ENCODE results near the gene NT5C2.
A peak's percentile ranks its signal among the peaks of the same experiment; 100 is the strongest.

The NT5C2 gene

GRCh38 chr10:103066141-103067098, 126.7 kb downstream of the NT5C2 start:
- DNase-seq (ENCODE audit: low spot score), result no peak
- H3K4me1 ChIP-seq (ENCODE audit: insufficient read depth, poor library complexity, severe bottlenecking), result no peaks in the 10 kb centered on the region

DNA sequence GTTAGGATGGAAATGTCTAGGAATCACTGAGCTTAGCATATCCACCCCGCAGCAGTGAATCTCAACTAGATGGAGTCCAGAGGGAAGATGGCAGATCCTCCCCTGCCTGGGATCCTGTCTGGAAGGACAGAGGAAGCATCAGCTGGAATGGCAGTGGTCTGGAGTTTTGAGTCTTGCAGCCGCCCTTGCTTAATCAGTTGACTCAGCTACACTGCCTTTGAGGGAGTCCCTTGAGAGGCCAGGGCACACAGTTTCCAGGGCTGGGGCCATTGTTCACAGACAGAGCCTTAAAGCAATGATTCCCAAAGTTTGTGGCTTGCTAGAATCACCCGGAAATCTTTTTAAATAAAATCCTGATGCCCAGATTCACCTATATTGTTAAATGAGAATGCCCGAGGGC, 128.1 kb downstream of the NT5C2 start:
- Histone ChIP-seq H3K9me3 (ENCODE audit: severe bottlenecking) (no peaks in the 10 kb centered on the region), H3K27me3 (ENCODE audit: insufficient read depth, poor library complexity, severe bottlenecking) (no peaks in the 10 kb centered on the region), H3K4me3 (ENCODE audit: severe bottlenecking) (no peak overlapping the region), H3K36me3 (ENCODE audit: low read depth) (no peaks in the 10 kb centered on the region), H3K4me1 (ENCODE audit: insufficient read depth, poor library complexity, severe bottlenecking) (no peaks in the 10 kb centered on the region), H3K27ac (ENCODE audit: poor library complexity, severe bottlenecking) (no peak overlapping the region)
- TF ChIP-seq, protein P1, sequence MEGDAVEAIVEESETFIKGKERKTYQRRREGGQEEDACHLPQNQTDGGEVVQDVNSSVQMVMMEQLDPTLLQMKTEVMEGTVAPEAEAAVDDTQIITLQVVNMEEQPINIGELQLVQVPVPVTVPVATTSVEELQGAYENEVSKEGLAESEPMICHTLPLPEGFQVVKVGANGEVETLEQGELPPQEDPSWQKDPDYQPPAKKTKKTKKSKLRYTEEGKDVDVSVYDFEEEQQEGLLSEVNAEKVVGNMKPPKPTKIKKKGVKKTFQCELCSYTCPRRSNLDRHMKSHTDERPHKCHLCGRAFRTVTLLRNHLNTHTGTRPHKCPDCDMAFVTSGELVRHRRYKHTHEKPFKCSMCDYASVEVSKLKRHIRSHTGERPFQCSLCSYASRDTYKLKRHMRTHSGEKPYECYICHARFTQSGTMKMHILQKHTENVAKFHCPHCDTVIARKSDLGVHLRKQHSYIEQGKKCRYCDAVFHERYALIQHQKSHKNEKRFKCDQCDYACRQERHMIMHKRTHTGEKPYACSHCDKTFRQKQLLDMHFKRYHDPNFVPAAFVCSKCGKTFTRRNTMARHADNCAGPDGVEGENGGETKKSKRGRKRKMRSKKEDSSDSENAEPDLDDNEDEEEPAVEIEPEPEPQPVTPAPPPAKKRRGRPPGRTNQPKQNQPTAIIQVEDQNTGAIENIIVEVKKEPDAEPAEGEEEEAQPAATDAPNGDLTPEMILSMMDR (IDR thresholded peaks at IDR 0.05; ENCODE audit: poor library complexity, severe bottlenecking), result no peak
- DNase-seq (ENCODE audit: low spot score), result no peak
- no peak for ATAC-seq (ENCODE audit: low read depth)

More at GRCh38 chr10:103066141-103067098, 126.7 kb downstream of the NT5C2 start:
- no peak overlapping the region for H3K27ac ChIP-seq (ENCODE audit: poor library complexity, severe bottlenecking)
- H3K4me3 ChIP-seq (ENCODE audit: severe bottlenecking), result no peak overlapping the region
- no peaks in the 10 kb centered on the region for H3K27me3 ChIP-seq (ENCODE audit: insufficient read depth, poor library complexity, severe bottlenecking)
- TF ChIP-seq, protein P1 (IDR thresholded peaks at IDR 0.05; ENCODE audit: poor library complexity, severe bottlenecking), result no peak
- no peaks in the 10 kb centered on the region for H3K9me3 ChIP-seq (ENCODE audit: severe bottlenecking)
- no peak for ATAC-seq (ENCODE audit: low read depth)
- H3K36me3 ChIP-seq (ENCODE audit: low read depth), result no peaks in the 10 kb centered on the region

DNA sequence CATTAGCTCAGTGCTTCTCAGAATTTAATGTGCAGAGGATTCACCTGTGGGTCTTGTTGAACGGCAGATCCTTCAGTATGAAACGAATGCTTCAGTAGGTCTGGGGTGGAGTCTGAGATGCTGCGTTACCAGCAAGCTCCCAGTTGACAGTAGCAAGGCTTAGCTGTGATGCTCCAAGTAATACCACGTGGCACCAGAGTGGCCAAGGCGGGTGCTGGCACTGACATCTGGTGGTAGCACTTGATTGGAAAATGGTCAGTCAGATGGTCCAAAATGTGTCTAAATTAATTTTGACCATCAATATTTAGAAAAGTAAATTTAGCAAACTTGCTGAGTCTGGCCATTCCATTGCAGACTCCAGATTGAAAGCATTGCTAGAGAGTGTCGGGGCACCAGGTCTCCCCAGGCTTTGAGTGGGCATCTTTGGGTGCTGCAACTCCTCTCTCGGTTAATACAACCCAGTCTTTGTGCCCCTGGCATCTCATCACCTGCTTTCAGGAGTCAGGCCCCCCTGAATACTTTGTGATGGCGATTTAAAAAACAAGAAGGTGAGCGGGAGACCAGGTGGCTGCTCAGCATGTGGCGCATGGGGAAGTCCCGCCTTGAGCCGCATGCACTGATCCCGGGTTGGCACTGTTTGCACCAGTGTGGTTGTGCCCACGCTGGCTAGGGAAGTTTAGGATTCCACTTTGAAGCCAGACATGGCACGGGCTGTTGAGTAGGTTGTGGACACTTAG, 130.1 kb downstream of the NT5C2 start:
- Histone ChIP-seq H3K27me3 (ENCODE audit: insufficient read depth, poor library complexity, severe bottlenecking) (no peaks in the 10 kb centered on the region), H3K27ac (ENCODE audit: poor library complexity, severe bottlenecking) (no peak overlapping the region), H3K4me1 (ENCODE audit: insufficient read depth, poor library complexity, severe bottlenecking) (no peaks in the 10 kb centered on the region), H3K4me3 (ENCODE audit: severe bottlenecking) (no peak overlapping the region), H3K9me3 (ENCODE audit: severe bottlenecking) (no peaks in the 10 kb centered on the region), H3K36me3 (ENCODE audit: low read depth) (no peaks in the 10 kb centered on the region)
- no peak for DNase-seq (ENCODE audit: low spot score)
- peak; percentile 52; the same call in 1 of the 3 replicates for ATAC-seq (ENCODE audit: low read depth)
- TF ChIP-seq, protein P1 (IDR thresholded peaks at IDR 0.05; ENCODE audit: poor library complexity, severe bottlenecking), result peak; percentile 31

DNA sequence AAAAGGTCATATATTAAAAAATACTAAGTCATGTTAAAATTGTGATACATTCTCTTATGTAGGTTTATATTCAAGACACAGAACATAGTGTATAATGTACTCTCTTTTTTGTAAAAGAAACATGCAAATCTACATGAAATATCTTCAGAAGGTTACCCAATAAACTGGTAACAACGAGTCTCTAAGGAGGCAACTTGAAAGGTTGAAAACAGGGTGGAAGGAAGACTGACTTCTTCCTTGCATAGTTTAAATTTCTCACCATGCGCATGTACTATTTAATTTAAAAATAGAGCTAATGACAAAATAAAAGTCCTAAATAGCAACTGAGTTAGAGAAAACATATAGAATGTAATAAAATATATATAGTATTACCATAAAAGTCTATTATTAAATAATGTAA, 132.5 kb downstream of the NT5C2 start:
- no peaks in the 10 kb centered on the region for H3K4me1 ChIP-seq (ENCODE audit: insufficient read depth, poor library complexity, severe bottlenecking)
- DNase-seq (ENCODE audit: low spot score), result no peak
- no peaks in the 10 kb centered on the region for H3K9me3 ChIP-seq (ENCODE audit: severe bottlenecking)
- H3K36me3 ChIP-seq (ENCODE audit: low read depth), result no peaks in the 10 kb centered on the region
- TF ChIP-seq, protein P1 (IDR thresholded peaks at IDR 0.05; ENCODE audit: poor library complexity, severe bottlenecking), result no peak
- H3K4me3 ChIP-seq (ENCODE audit: severe bottlenecking), result no peak overlapping the region
- H3K27me3 ChIP-seq (ENCODE audit: insufficient read depth, poor library complexity, severe bottlenecking), result no peaks in the 10 kb centered on the region
- no peak overlapping the region for H3K27ac ChIP-seq (ENCODE audit: poor library complexity, severe bottlenecking)
- no peak for ATAC-seq (ENCODE audit: low read depth)
